ENCODE data around the gene MYO1H.
"Not testable (repeated sequence)": the region's sequence is repeated elsewhere in the genome, so short reads cannot be mapped to it uniquely, and the experiment has no call there.

MYO1H gene

DNA sequence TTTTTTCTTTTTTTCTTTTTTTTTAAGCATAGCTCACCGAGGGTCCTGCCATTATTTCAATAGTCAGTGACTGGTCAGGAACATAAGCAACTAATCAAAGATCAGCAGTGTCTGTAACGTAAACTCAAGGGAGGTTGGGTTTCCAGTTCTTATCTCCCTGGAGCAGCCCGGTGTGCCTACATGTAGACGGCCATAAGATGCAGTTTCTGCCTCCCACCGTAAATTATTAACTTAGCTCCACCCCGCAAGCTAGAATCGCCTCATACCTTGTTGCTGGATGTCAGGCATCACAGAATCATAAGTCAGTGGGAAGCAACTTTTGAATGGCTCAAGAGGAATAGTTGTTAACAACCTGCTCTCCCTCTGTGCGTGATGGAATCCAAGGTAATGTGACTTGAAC lies at the start of gene MYO1H:
MYO1H (plus strand) TSS at position 312 of the 400 bp plus-strand sequence; CDS start at position 373, 61 bp downstream.
- DNase-seq (ENCODE audit: low read depth): no peak

DNA sequence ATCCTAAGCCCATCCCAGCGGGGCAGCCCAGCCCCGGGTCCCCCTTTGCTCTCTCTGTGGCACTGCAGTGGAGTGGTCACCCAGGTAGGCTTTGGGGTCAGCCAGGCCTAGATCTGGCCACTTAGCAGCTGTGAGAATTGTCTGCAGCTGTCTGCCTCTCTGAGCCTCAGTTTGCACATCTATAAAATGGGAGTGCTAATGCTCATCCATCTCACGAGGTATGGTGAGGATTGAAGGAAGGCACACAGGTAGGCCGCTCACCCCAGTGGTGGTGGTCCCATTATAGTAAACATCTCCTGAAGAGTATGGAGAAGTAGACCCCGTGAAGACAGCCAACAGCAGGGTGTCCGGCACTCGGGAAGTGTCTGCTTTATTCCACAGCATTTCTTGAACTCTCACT lies 47.9 kb upstream of the MYO1H start:
- no peak for DNase-seq (ENCODE audit: low read depth)

GRCh38 chr12:109301643-109302168 lies 46.0 kb upstream of the MYO1H start:
- no peak for DNase-seq (ENCODE audit: low read depth)

DNA sequence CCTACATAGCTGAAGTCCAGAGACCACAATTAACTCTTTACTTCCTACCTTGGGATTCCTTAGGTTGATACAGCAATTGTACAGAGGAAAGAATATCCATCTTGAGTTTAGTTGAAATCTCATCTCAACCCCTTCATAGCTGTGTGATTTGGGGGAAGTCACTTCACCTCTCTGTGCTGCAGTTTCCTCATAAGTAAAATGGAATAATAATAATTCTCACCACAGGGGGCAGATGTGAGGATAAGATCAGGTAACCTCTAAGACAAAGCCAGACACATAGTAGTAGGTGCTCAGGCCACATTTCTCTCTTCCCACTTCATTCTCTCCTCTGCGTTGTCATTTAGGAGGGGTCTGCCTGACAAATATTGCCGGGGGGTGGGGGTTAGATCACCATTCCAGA lies 45.3 kb upstream of the MYO1H start:
- DNase-seq (ENCODE audit: low read depth): no peak

DNA sequence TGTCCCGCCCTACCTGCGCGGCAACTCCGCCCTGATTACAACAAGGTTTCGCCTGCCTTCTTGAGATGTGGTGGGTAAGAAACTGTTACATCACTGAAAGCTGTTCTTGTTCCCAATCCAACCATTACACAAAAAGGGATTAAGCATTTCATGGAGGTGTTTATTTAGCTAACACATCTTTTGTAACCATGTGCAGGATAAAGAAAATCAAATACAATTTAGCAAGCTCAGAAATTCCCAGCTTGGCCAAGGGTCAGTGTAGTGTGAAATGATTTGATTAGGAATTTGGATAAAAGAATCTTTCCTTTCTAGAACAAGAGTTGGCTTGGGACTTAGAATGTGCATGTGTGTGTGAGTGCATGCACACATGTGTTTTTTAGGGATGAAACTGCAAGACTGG lies 44.9 kb upstream of the MYO1H start:
- DNase-seq (ENCODE audit: low read depth): no peak

DNA sequence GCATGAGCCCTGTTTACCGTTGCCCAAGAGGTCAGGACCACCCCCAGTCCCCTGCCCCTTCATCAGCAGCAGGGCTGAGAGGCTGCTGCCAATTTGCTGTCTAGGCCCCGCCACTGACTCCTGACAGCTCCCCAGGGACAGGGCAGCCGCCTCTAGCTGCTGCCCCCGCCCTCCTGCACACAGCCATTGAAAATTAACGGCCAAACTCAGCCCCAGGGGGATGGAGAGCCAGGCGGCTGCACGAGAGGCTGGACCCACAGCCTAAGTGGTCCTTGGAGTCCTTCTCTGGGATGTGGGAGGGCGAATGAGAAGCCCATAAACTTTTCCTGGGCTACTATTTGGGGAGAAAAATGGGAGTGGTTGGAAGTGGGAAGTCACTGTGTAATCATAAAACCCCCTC lies 43.2 kb upstream of the MYO1H start:
- DNase-seq (ENCODE audit: low read depth): no peak

- DNase-seq (ENCODE audit: low read depth): no peak
Observed at GRCh38 chr12:109305547-109305946, 42.2 kb upstream of the MYO1H start.

DNA sequence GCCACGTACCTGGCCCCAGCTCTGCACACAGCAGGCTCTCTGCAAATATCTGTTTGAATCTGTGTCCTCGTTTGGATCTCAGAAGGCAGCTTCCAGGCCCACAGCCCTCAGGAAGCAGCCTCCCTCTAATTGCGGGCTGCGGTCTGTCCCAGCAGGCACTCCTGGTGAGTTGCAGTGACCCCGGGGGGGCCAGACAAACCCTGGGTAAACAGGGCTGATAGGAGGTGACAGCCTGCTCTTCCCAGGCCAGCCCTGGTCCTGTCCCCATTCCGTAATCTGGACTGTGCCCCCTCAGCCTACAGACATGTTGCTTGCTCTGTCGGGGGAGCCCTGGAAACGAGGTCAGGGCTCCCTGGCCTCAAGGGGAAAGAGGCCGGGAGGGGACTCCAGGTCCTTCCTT lies 40.6 kb upstream of the MYO1H start:
- no peak for DNase-seq (ENCODE audit: low read depth)

GRCh38 chr12:109308534-109309380 lies 38.9 kb upstream of the MYO1H start, which contains the start of gene FOXN4:
FOXN4 (minus strand) TSS chr12:109309284; CDS start chr12:109308321, 963 bp downstream.
- DNase-seq (ENCODE audit: low read depth): no peak

GRCh38 chr12:109309381-109310246 lies 38.1 kb upstream of the MYO1H start:
- DNase-seq (ENCODE audit: low read depth): no peak

- DNase-seq (ENCODE audit: low read depth): no peak
Observed at GRCh38 chr12:109310247-109311125, 37.2 kb upstream of the MYO1H start.

DNA sequence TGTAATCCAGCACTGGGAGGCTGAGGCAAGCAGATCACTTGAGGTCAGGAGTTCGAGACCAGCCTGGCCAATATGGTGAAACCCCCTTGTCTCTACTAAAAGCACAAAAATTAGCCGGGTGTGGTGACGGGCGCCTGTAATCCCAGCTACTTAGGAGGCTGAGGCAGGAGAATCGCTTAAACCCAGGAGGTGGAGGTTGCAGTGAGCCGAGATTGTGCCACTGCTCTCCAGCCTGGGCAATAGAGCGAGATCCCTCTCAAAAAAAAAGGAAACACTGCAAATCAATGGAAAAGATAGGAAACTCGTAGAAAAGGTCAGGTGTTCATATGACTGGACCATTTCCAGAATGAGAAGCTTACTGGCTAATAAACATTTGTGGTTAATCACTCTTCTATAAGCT lies 26.4 kb upstream of the MYO1H start:
- DNase-seq (ENCODE audit: low read depth): not testable (repeated sequence)

GRCh38 chr12:109329003-109329402 lies 18.7 kb upstream of the MYO1H start:
- DNase-seq (ENCODE audit: low read depth): no peak

DNA sequence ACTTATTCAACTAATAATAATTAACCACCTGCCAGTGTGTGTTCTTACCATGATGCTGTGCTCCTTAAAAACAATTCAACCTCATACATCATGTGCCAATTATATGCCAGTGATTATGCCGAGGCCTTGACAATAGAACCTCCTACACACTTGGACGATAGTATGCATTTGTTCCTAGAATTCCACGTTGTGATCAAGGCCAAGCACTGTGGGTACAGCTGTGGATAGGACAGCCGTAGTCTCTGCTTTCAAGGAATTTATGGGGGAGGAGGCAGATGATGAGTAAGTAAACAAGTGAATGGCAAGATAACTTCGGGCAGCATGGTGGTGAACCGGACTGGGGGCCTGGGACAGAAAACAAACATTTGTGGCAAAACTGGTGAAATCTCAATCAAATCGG lies 18.0 kb upstream of the MYO1H start:
- DNase-seq (ENCODE audit: low read depth): no peak

GRCh38 chr12:109330282-109331230 lies 17.1 kb upstream of the MYO1H start:
- DNase-seq (ENCODE audit: low read depth): no peak

DNA sequence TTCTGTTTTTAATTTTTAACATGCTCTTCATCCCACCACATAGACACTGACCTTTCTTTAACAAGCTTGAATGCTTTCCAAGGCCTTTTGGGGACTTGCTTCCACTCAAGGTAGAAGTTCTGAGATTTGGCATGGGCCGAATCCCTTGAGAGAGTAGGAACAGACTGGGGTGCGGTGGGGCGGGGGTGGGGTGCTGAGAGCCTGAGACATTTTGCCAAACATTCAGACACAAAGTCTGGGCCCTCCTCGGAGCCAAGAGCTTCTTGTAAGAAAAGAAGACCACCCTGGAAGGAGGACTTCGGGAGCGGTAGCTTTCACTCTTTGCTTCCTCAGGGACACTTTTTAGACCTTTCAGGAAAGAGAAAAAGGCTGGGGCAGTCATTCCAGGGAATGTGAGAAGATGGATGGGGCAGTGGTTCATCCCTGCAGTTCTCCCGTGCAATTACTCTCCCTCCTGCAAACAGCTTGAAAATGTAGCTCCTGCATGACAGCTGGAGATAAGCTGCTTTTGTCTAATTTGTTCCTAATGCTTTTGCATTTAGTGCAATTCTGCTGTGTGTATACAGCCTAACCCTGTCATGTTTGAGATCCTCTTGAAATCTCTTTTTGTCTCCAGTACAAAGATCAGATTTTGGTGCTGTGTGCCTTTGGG lies 16.3 kb upstream of the MYO1H start:
- no peak for DNase-seq (ENCODE audit: low read depth)

GRCh38 chr12:109334887-109335286 lies 12.8 kb upstream of the MYO1H start:
- no peak for DNase-seq (ENCODE audit: low read depth)

DNA sequence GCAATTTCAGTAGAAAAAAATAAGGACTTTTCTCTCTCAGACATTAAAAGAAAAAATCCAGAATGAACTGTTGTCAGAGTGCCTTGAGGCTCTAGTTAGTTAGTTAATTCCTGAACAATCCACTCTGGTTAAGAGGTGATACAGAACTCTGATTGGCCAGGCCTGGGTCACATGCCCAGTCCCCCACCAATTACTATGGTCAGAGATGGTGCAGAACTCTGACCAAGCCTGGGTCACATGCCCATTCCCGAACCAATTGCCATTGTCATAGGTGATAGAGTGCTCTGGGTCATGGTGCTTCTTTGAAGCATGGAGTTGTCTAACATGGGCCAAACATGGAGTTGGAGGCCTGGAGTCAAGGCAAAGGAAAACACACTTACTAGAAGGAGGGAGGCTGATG lies 11.1 kb upstream of the MYO1H start:
- no peak for DNase-seq (ENCODE audit: low read depth)

- DNase-seq (ENCODE audit: low read depth): no peak
Observed at GRCh38 chr12:109343677-109344076, 4.0 kb upstream of the MYO1H start.

GRCh38 chr12:109345428-109345827 lies 2.3 kb upstream of the MYO1H start:
- no peak for DNase-seq (ENCODE audit: low read depth)

All from CMK (cell line).